Hepatic stellate cell (primary cell): ENCODE results near the gene DAG1.

Experiments
- DNase-seq: peaks from one replicate; pipeline ENCODE4 v3.0.0; 2011; ENCODE audit warnings: low spot score

Gene DAG1

DNA sequence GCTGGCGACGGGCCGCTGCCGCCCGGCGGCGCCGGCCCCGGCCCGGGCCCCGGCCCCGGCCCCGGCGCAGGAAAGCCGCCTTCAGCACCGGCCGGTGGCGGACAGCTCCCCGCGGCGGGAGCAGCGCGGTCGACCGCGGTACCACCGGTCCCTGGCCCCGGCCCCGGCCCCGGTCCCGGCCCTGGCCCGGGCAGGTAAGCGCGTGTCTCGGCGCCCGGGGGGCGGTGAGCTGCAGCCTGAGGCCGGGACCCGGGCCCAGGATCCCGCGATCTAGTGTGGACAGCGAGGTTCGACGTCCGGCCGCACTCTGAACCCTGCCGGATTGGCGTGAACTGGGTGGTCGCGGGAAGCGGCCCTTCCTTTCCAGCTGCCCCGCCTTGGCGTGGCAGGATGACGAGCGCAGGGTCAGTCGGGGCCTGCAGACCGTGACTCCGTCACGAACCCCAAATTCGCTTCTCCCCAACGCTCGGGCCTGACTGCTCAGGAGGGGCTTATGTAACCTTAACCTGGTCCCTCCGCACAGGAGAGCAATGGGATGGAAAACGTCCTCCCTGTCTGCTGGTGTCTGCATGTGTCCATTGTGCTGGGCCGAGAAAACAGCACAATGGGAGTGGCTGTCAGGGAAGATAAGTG, 84.7 kb downstream of the DAG1 start:
- peak; percentile 57 for DNase-seq

DNA sequence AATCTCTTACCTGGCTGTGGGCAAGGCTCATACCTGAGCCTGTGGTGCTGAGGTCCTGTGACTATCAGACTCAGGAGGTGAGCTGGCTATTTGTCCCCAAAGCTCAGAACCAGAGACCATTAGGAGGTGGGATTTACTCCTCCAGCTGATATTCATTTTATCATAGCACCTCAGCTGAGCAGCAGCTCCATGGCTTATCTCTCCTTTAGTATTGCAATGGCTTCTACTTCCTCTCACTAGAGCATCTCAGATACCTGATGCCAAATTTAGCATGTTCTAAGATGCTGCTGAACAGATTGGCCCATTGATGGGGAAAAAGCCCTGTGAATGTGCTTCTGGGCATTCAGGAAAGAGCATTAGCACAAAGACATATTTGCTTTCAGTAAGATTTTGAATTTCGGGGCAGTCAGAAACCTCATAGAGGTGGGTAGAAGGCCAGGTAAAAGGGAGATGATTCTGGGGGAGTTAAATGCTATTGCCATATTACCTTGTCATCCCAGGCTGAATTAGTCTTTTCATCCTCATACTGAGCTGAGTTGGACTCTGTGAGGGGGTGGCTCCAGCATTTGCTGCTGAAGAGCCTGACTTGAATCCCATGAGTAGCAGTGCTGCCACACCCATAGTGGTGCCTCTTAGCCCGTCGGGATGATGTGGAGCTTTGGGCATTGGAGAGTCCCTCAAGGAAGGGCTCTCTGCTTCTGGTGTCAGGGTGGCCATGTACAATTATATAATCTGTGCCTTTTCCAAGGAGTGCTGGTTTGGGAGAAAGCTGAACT, 86.6 kb downstream of the DAG1 start:
- no peak for DNase-seq

GRCh38 chr3:49563040-49563578, 93.0 kb downstream of the DAG1 start:
- DNase-seq, result no peak

DNA sequence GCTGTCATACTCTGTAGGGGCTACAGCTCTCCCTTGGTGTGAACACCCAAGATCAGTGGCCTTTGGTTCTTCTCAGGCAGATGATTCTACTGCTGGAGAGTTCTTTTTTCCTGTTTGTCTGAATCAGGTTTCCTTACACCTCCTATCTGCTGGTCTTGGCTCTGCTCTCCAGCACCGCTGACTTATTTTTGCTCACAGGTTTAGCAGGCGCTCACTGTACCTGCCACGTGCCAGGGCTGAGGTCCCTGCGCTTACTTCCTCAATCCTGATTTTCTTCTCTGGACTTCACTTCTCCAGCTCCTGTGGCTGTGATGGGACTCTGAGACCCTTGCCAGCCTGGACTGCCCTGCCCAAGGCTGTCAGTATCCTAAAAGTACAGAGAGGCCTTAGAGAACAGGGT, 93.7 kb downstream of the DAG1 start:
- no peak for DNase-seq

DNA sequence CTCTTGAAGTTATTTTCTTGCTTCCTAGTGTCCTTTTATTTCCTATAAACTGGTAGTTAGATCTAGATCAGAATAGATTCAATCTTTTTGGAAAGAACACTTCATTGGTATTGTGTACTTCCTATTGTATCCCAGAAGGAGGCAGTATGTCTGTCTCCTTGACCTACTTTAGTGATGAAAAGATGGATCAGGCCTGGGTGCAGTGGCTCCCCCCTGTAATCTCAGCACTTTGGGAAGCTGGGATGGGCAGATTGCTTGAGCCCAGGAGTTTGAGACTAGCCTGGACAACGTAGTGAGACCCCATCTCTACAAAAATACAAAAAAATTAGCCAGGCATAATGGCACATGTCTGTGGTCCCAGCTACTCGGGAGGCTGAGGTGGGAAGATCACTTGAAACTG, 96.2 kb downstream of the DAG1 start:
- DNase-seq, result peak; percentile 19

DNA sequence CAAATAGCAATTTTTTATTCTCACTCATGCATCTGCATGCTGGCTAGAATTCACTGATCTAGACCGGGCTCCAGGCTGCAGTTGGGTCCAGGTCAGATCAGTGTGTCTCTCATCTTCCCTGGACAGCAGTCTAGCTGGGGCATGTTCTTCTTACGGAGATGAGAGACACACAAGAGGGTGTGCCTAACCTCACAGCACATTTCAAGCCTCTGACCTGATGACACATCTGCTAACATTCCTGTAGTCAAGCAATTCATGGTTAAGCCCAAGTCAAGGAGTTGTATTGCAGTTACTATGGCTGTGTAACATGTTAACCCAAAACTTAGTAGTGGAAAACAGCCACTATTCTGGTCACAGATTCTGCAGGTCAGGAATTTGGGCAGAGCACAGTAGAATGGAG, 97.3 kb downstream of the DAG1 start:
- DNase-seq, result no peak

DNA sequence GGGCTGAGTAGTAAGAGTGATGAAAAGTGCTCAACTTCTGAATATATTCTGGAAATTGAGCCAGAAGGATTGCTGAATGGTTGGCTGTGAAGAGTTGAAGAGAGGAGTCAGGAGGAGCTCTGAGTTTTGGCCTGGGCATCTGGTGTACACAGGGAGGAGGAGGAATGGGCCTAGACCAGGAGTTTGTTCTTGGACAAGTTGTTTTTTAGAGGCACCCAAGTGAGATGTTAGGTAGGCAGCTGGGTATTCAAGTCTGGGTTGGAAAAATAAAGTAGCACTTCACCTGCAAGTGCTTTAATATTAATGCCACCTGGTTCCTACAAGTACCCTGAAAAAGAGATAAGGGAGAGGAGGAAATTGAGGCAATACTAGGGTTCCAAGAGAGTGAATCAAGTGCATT, 98.9 kb downstream of the DAG1 start:
- DNase-seq, result no peak

- DNase-seq, result no peak
These were observed 100.1 kb downstream of the DAG1 start for GRCh38 chr3:49570028-49570654.

DNA sequence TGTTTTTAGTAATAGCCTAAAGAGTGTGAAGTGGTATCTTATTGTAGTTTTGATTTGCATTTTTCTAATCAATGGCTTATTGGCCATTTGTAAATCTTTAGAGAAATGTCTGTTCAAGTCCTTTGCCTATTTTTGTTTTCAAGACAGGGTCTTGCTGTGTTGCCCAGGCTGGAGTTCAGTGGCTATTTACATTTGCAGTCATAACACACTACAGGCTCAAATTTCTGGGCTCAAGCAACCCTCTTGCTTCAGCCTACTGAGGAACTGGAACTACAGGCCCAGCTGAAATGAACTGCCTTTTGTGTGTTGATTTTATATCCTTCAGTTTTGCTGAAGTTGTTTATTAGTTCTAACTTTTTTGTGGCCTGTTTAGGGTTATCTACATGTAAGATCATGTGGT, 112.1 kb downstream of the DAG1 start:
- no peak for DNase-seq
